Breast epithelium (tissue), 3 donors: ENCODE data around the gene SOHLH2.

Experiments
- POLR2A ChIP-seq: fragments of 450-650 bp; IDR thresholded peaks from one replicate; pipeline ENCODE4 v1.6.1; 2016; ENCODE audit warnings: antibody characterized with exemption, mild to moderate bottlenecking, moderate library complexity
- TF ChIP-seq, protein P1 (sequence below), 3 donors: fragments of 450-650 bp; IDR thresholded peaks; one replicate each; pipeline ENCODE4 v1.5.1; 2016 to 2017; ENCODE audit warnings: antibody characterized with exemption in 3 of 3, mild to moderate bottlenecking in 3 of 3, moderate library complexity in 3 of 3

DNA sequence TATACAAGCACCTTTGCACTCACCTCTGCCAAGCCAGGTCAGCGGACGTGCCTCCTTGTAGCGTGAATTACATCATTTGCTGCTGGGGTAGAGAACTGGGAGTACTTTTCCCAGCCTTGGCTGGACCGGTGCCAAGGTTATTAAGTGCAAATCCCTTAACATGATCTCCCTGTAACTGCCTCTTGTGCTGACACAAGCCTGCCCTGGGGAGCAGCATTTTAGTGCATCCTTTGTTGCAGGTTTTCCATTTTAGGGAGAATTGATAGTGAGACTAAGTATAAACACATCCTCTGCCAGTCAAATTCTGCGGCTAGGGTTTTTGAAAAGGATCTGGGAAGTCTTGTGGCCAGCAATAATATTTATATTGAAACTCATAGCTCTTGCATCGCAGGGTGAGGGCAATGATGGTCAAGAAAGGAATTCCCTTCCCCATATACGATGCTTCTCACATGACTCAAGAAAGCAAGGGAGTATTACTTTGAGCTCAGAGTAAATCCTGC, 50.5 kb downstream of the SOHLH2 start:
- TF ChIP-seq, protein P1, sequence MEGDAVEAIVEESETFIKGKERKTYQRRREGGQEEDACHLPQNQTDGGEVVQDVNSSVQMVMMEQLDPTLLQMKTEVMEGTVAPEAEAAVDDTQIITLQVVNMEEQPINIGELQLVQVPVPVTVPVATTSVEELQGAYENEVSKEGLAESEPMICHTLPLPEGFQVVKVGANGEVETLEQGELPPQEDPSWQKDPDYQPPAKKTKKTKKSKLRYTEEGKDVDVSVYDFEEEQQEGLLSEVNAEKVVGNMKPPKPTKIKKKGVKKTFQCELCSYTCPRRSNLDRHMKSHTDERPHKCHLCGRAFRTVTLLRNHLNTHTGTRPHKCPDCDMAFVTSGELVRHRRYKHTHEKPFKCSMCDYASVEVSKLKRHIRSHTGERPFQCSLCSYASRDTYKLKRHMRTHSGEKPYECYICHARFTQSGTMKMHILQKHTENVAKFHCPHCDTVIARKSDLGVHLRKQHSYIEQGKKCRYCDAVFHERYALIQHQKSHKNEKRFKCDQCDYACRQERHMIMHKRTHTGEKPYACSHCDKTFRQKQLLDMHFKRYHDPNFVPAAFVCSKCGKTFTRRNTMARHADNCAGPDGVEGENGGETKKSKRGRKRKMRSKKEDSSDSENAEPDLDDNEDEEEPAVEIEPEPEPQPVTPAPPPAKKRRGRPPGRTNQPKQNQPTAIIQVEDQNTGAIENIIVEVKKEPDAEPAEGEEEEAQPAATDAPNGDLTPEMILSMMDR (IDR thresholded peaks at IDR 0.05) = no peak
- no peak for TF ChIP-seq POLR2A
